Karpas-422 (cell line): ENCODE measurements around the gene EXOC6. TPM values are rescaled to one million over a fixed set of nuclear protein-coding genes. Genes with fewer than 3 reads are reported as not detected.
A peak's percentile ranks its signal among the peaks of the same experiment; 100 is the strongest.

Experiments
- DNase-seq: peaks from one replicate; pipeline ENCODE4 v3.0.0-alpha.2; 2015
- H2AFZ ChIP-seq: fragments of 200-600 bp; sonication (generic); 2 replicates; pipeline ENCODE4 v1.6.1; 2014; ENCODE audit warnings: antibody characterized with exemption, low read length, mixed read lengths
- H3K27ac ChIP-seq: fragments of 200-600 bp; sonication (generic); 2 replicates; pipeline ENCODE4 v1.5.1; 2014; ENCODE audit warnings: mild to moderate bottlenecking, low read length, moderate library complexity
- H3K27me3 ChIP-seq: fragments of 200-600 bp; sonication (generic); 2 replicates; pipeline ENCODE4 v1.6.1; 2014; ENCODE audit warnings: low read length, mixed read lengths
- H3K36me3 ChIP-seq: fragments of 200-600 bp; sonication (generic); 2 replicates; pipeline ENCODE4 v1.6.1; 2014; ENCODE audit warnings: low read length, mixed read lengths; ENCODE audit not compliant: insufficient read depth
- H3K4me1 ChIP-seq: fragments of 200-600 bp; sonication (generic); 2 replicates; pipeline ENCODE4 v1.6.1; 2014; ENCODE audit warnings: mild to moderate bottlenecking, low read length, mixed read lengths
- H3K4me2 ChIP-seq: fragments of 200-600 bp; sonication (generic); 2 replicates; pipeline ENCODE4 v1.6.1; 2014; ENCODE audit warnings: low read length, low read depth, mild to moderate bottlenecking; ENCODE audit not compliant: poor library complexity, severe bottlenecking
- H3K4me3 ChIP-seq: fragments of 200-600 bp; sonication (generic); 2 replicates; pipeline ENCODE4 v1.5.1; 2014; ENCODE audit warnings: mild to moderate bottlenecking, antibody characterized with exemption, low read length, mixed read lengths
- H3K79me2 ChIP-seq: fragments of 200-600 bp; sonication (generic); 2 replicates; pipeline ENCODE4 v1.6.1; 2014; ENCODE audit warnings: mild to moderate bottlenecking, low read length, mixed read lengths
- H3K9ac ChIP-seq: fragments of 200-600 bp; sonication (generic); 2 replicates; pipeline ENCODE4 v1.6.0; 2014; ENCODE audit warnings: low read length
- H3K9me2 ChIP-seq: fragments of 200-600 bp; sonication (generic), shearing (Covaris generic); replicated peaks from 2 replicates; pipeline ENCODE4 v1.6.0; 2014; ENCODE audit warnings: mild to moderate bottlenecking, low read length, moderate library complexity; ENCODE audit not compliant: insufficient read depth
- H3K9me3 ChIP-seq: fragments of 300-700, 200-600 bp; sonication (generic); 2 replicates; pipeline ENCODE4 v1.6.1; 2014; ENCODE audit warnings: low read length, mixed read lengths
- H4K20me1 ChIP-seq: fragments of 200-600 bp; sonication (generic); 2 replicates; pipeline ENCODE4 v1.6.1; 2014; ENCODE audit warnings: mild to moderate bottlenecking, antibody characterized with exemption, low read length, low read depth; ENCODE audit not compliant: insufficient read depth
- total RNA-seq: library from RNA; depleted of rRNA; stranded (reverse); fragments of >200 nt; shearing (Covaris generic); gene quantifications from 2 replicates; pipeline ENCODE4 v1.2.3, GENCODE V29; 2014; ENCODE audit warnings: low replicate concordance

The EXOC6 gene
- total RNA-seq, 1 experiment from 2014 or later: 18.0 TPM

DNA sequence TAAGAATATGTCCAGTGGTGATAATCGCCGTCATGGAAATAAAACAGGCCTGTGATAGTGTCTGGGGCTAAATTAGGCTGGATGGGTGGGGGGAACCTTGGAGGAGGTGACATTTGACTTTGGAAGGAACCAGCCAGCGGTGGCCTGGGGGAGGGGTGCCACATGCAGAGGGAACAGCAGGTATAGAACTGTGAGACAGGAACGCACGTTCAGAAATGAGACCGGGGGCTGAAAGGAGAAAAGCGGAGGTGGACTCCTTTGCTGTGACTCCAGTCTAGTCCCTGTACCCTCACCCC, 222.8 kb downstream of the EXOC6 start:
- H3K27ac ChIP-seq: no peak overlapping the region
- peaks cover 4% of the 10 kb centered on the region for H3K4me1 ChIP-seq
- DNase-seq: no peak
- H3K79me2 ChIP-seq: no peaks in the 10 kb centered on the region
- H3K9me3 ChIP-seq: no peaks in the 10 kb centered on the region
- H4K20me1 ChIP-seq: no peaks in the 10 kb centered on the region
- H3K4me2 ChIP-seq: no peak overlapping the region
- no peaks in the 10 kb centered on the region for H3K9me2 ChIP-seq
- no peak overlapping the region for H3K4me3 ChIP-seq
- no peak overlapping the region for H2AFZ ChIP-seq
- no peak overlapping the region for H3K9ac ChIP-seq
- H3K36me3 ChIP-seq: no peaks in the 10 kb centered on the region
- no peaks in the 10 kb centered on the region for H3K27me3 ChIP-seq

GRCh38 chr10:93071674-93072224, 223.4 kb downstream of the EXOC6 start:
- DNase-seq: no peak

GRCh38 chr10:93072225-93072712, 223.9 kb downstream of the EXOC6 start:
- H3K27ac ChIP-seq: no peak overlapping the region

More at GRCh38 chr10:93071674-93072224, 223.4 kb downstream of the EXOC6 start:
- Histone ChIP-seq H3K4me2 (no peak overlapping the region), H3K9me2 (no peaks in the 10 kb centered on the region), H2AFZ (no peak overlapping the region), H3K79me2 (no peaks in the 10 kb centered on the region), H4K20me1 (no peaks in the 10 kb centered on the region), H3K9ac (no peak overlapping the region), H3K4me1 (peaks cover 4% of the 10 kb centered on the region), H3K27me3 (no peaks in the 10 kb centered on the region), H3K36me3 (no peaks in the 10 kb centered on the region), H3K27ac (no peak overlapping the region), H3K9me3 (no peaks in the 10 kb centered on the region), H3K4me3 (no peak overlapping the region)

GRCh38 chr10:93072713-93073538, 224.6 kb downstream of the EXOC6 start:
- Histone ChIP-seq H3K4me2 (peak overlapping the region; percentile 62), H3K4me1 (peaks cover 4% of the 10 kb centered on the region), H3K4me3 (peak overlapping the region; percentile 64), H4K20me1 (no peaks in the 10 kb centered on the region), H3K27ac (no peak overlapping the region), H3K9ac (no peak overlapping the region), H3K79me2 (no peaks in the 10 kb centered on the region), H3K36me3 (no peaks in the 10 kb centered on the region), H3K9me3 (no peaks in the 10 kb centered on the region), H3K9me2 (no peaks in the 10 kb centered on the region), H2AFZ (no peak overlapping the region), H3K27me3 (no peaks in the 10 kb centered on the region)
- no peak for DNase-seq

More at GRCh38 chr10:93072225-93072712, 223.9 kb downstream of the EXOC6 start:
- H3K79me2 ChIP-seq: no peaks in the 10 kb centered on the region
- no peak overlapping the region for H2AFZ ChIP-seq
- H3K4me2 ChIP-seq: no peak overlapping the region
- no peak for DNase-seq
- H3K27me3 ChIP-seq: no peaks in the 10 kb centered on the region
- peaks cover 4% of the 10 kb centered on the region for H3K4me1 ChIP-seq
- H3K9me3 ChIP-seq: no peaks in the 10 kb centered on the region
- no peak overlapping the region for H3K9ac ChIP-seq
- H3K9me2 ChIP-seq: no peaks in the 10 kb centered on the region
- no peaks in the 10 kb centered on the region for H3K36me3 ChIP-seq
- no peak overlapping the region for H3K4me3 ChIP-seq
- H4K20me1 ChIP-seq: no peaks in the 10 kb centered on the region

- Histone ChIP-seq H3K4me2 (peak within 1 kb of the TSS; percentile 62), H3K9ac (peak within 1 kb of the TSS; percentile 45), H3K79me2 (no peaks in the 10 kb centered on the region), H3K27me3 (no peaks in the 10 kb centered on the region), H2AFZ (no peak within 1 kb of the TSS), H3K27ac (no peak within 1 kb of the TSS), H3K9me3 (no peaks in the 10 kb centered on the region), H3K9me2 (no peaks in the 10 kb centered on the region), H3K4me3 (peak within 1 kb of the TSS; percentile 64), H3K4me1 (peaks cover 4% of the 10 kb centered on the region), H4K20me1 (no peaks in the 10 kb centered on the region), H3K36me3 (no peaks in the 10 kb centered on the region)
- DNase-seq: peak; percentile 42
Observed at GRCh38 chr10:93073539-93074146, 225.3 kb downstream of the EXOC6 start, which contains the start of gene CYP26A1. Gene CYP26A1 (plus strand): TSS chr10:93073893. CDS start chr10:93073935, 42 bp downstream.

GRCh38 chr10:93074147-93074596, 225.9 kb downstream of the EXOC6 start:
- no peaks in the 10 kb centered on the region for H3K27me3 ChIP-seq
- H2AFZ ChIP-seq: no peak overlapping the region
- H3K4me2 ChIP-seq: peak overlapping the region; percentile 62
- H3K4me1 ChIP-seq: peaks cover 4% of the 10 kb centered on the region
- no peaks in the 10 kb centered on the region for H3K9me2 ChIP-seq
- no peak overlapping the region for H3K27ac ChIP-seq
- H4K20me1 ChIP-seq: no peaks in the 10 kb centered on the region
- H3K9me3 ChIP-seq: no peaks in the 10 kb centered on the region
- peak overlapping the region; percentile 64 for H3K4me3 ChIP-seq
- H3K79me2 ChIP-seq: no peaks in the 10 kb centered on the region
- no peaks in the 10 kb centered on the region for H3K36me3 ChIP-seq
- H3K9ac ChIP-seq: peak overlapping the region; percentile 45; the same call in 1 of the 2 replicates
- peak; percentile 56 for DNase-seq

- H3K27me3 ChIP-seq: no peaks in the 10 kb centered on the region
- H3K9me2 ChIP-seq: no peaks in the 10 kb centered on the region
- H3K4me3 ChIP-seq: no peak overlapping the region
- no peaks in the 10 kb centered on the region for H3K36me3 ChIP-seq
- H3K4me2 ChIP-seq: no peak overlapping the region
- H3K9ac ChIP-seq: no peak overlapping the region
- no peak overlapping the region for H2AFZ ChIP-seq
- no peaks in the 10 kb centered on the region for H4K20me1 ChIP-seq
- DNase-seq: no peak
- H3K4me1 ChIP-seq: peaks cover 4% of the 10 kb centered on the region
- H3K27ac ChIP-seq: no peak overlapping the region
- H3K9me3 ChIP-seq: no peaks in the 10 kb centered on the region
- H3K79me2 ChIP-seq: no peaks in the 10 kb centered on the region
Observed at GRCh38 chr10:93074597-93075368, 226.5 kb downstream of the EXOC6 start.
